Measurements from ENCODE around the gene GSK3A.

GSK3A gene

DNA sequence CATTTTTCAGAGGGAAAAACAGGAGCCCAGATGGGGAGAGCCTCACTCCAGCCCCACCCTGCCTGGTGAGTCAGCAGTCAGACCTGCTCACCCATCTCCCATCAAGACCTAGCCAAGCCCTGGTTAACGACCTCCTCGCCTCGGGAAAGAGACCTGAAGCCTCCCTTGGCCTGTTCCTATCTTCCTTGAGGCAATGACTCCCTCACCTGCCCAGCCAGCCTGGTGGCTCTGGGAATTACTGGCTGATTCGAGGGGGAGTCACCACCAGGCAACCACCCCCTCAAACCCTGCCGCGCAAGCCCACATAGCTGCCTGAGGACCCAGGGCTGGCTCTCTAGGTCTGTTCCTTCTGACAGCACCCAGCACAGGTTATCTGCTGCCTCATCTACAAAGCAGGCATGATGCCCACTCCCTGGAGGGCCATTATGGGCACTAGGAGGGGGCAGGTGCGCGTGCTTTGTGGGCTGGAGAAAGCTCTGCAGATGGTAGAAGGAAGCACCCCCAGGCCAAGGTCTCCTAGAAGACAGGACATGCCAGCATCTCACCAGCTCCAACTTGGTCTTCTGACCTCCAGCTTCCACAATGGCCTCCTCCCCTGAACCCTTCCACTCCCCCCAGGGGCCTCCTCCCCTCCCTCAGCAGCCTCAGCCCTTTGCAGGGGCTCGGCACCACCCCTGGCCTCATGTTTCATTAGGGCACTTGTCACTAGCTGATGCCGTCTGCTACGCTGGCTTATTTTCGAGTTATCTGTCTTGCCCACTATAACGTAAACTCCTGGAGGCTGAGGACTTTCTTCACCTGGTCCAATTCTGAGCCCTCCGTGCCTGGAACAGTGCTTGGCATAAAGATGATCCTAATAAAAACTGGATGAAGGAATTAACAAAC is 35.3 kb downstream of the GSK3A start:
- H3K4me3 ChIP-seq (ENCODE audit: control insufficient read depth, low read depth, low read length): no peak overlapping the region
- TF ChIP-seq CTCF (IDR thresholded peaks at IDR 0.05; ENCODE audit: control insufficient read depth, insufficient read depth, low read depth, low read length, missing control alignments): no peak
- DNase-seq (ENCODE audit: low read depth): no peak

GRCh38 chr19:42204664-42205063 is 37.7 kb downstream of the GSK3A start:
- no peak for TF ChIP-seq CTCF (IDR thresholded peaks at IDR 0.05; ENCODE audit: control insufficient read depth, insufficient read depth, low read depth, low read length, missing control alignments)
- H3K4me3 ChIP-seq (ENCODE audit: control insufficient read depth, low read depth, low read length): no peak overlapping the region
- DNase-seq (ENCODE audit: low read depth): no peak

DNA sequence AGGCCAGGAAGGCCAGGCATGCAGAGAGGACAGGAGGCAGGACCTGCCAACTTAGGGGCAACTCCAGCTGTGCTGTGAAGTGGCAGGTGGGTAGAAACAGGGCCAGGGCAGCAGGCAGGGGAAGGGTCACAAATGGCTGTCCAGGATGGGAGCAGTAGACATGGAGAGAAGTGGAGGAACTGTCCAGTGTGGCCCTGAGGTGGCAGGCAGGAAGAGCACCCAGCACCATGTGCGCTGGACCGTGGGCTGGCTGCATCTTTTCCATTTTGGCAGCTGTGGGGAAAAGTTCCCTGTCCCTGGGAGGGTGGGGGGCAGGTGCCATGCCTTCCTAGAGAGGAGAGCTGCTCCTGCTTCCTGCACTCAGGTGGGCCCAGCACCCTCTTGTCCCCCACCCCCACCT is 38.7 kb downstream of the GSK3A start:
- no peak overlapping the region for H3K4me3 ChIP-seq (ENCODE audit: control insufficient read depth, low read depth, low read length)
- no peak for TF ChIP-seq CTCF (IDR thresholded peaks at IDR 0.05; ENCODE audit: control insufficient read depth, insufficient read depth, low read depth, low read length, missing control alignments)
- no peak for DNase-seq (ENCODE audit: low read depth)

DNA sequence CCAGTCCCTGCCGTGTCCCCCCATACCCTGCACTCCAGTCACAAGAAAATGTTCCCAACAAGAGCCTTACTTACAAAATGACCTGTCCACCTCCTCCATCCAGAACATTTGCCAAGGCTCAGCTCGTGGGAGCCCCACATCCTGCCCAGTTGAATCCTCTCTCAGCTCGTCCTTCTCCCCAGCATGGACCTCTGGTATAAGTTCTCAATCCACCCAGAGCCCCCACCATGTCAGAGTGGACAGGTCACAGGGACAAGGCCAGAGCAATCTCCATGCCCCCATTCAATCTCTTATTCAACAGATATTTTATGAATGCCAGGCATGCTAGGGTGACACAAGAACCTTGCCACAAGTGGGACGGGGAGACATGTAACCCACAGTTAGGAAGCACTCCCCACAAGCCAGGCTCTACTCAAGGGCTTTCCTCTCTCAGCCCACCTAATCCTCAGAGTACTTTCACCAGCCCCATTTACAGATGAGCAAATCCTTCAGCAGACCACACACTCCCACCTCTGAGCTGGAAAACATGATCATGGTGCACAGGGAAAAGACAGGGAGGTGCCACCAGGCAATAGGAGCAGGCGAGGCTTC is 40.0 kb downstream of the GSK3A start:
- TF ChIP-seq CTCF (IDR thresholded peaks at IDR 0.05; ENCODE audit: control insufficient read depth, insufficient read depth, low read depth, low read length, missing control alignments): no peak

GRCh38 chr19:42201489-42202289 is 40.7 kb downstream of the GSK3A start:
- no peak for DNase-seq (ENCODE audit: low read depth)
- H3K4me3 ChIP-seq (ENCODE audit: control insufficient read depth, low read depth, low read length): no peak overlapping the region
- TF ChIP-seq CTCF (IDR thresholded peaks at IDR 0.05; ENCODE audit: control insufficient read depth, insufficient read depth, low read depth, low read length, missing control alignments): no peak

More for the DNA sequence above, 40.0 kb downstream of the GSK3A start:
- no peak overlapping the region for H3K4me3 ChIP-seq (ENCODE audit: control insufficient read depth, low read depth, low read length)
- DNase-seq (ENCODE audit: low read depth): no peak

GRCh38 chr19:42200116-42200715 is 42.2 kb downstream of the GSK3A start:
- DNase-seq (ENCODE audit: low read depth): no peak
- no peak for TF ChIP-seq CTCF (IDR thresholded peaks at IDR 0.05; ENCODE audit: control insufficient read depth, insufficient read depth, low read depth, low read length, missing control alignments)
- H3K4me3 ChIP-seq (ENCODE audit: control insufficient read depth, low read depth, low read length): no peak overlapping the region
